G401.6 (cell line): ENCODE measurements around the gene PITPNM3.
"Not testable (repeated sequence)": the region's sequence is repeated elsewhere in the genome, so short reads cannot be mapped to it uniquely, and the experiment has no call there.

Experiments used
- FAIRE-seq: peaks from 2 replicates; lab custom pipeline; 2012; peaks lifted over from hg19 to GRCh38; lab: Jason Lieb, UNC

The PITPNM3 gene

GRCh38 chr17:6556121-6557039 lies at the start of gene PITPNM3:
PITPNM3 (minus strand) TSS chr17:6556555; CDS start chr17:6556406, 149 bp downstream.
- no peak for FAIRE-seq

GRCh38 chr17:6605142-6605541 lies 48.8 kb upstream of the PITPNM3 start:
- FAIRE-seq: no peak

DNA sequence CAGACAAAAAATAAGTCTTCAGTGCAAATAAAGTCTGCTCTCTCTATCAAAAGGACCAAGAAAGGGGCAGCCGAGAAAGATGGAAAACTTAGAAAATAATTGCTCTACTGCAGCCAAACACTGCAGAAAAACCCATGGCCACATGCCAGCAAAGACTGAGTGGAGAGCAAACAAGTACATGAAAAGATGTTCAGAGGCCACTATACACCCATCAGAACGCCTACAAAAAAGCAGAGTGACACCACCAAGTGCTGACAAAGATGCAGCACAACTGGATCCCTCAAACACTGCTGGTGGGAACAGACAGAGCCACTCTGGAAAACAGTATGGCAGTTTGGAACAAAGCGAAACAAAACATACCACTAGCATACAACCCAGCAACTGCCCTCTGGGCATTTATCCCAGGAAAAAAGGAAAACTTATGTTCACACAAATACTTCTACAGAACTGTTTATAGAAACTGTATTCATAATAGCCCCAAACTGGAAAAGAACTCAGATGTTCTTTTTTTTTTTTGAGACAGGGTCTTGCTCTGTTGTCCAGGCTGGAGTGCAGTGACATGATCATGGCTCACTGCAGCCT lies 47.5 kb upstream of the PITPNM3 start:
- no peak for FAIRE-seq

DNA sequence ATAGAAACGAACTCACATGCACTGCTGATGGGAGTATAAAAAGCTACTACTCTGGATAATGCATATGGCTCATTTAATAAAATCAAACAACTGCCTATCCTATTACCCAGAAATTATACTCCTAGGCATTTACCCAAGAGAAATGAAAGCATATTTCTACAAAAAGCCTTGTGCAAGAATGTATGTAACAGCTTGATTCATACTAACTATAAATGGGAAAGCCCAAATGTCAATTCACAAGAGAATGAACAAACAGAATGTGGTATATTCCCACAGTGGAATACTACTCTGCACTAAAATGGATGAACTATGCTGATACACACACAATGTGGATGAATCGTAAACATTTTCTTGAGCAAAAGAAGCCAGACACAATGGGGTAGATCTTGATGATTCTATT lies 45.8 kb upstream of the PITPNM3 start:
- FAIRE-seq: no peak

DNA sequence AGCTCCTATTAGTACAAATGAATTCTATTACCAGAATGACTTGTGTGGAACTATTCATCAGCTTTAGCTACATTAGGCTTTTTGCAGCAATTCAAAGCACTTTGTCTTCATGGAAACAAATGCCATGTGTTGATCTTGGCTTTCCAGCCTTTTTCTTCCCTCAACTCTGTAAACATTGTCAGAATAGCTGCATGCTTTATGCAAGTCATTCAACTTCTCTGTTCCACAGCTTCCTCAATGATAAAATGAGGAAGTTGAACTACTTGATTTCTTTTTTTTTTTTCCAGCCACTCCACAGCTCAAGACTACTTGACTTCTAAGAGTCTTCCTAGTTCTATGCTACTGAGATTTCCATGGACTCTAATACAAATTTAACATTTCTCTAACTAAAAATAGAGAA lies 43.0 kb upstream of the PITPNM3 start:
- FAIRE-seq: no peak

DNA sequence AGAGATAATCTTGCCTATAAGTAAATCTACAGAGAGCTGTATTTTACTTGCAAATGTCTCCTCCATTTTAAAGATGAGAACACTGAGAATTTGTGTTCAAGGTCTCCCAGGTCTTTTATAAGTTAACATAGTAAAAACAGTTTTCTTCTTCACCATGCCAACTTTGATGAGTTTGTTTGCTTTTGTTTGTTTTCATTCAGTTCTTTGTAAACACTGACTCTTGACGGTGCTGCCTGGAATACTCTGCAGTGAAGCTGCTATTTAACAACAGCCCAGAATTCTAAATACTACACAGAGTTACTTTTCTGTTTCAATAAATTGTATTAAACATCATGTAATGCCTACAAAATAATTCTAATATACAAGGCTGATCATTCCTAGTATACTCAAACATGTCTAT lies 41.4 kb upstream of the PITPNM3 start:
- FAIRE-seq: no peak

DNA sequence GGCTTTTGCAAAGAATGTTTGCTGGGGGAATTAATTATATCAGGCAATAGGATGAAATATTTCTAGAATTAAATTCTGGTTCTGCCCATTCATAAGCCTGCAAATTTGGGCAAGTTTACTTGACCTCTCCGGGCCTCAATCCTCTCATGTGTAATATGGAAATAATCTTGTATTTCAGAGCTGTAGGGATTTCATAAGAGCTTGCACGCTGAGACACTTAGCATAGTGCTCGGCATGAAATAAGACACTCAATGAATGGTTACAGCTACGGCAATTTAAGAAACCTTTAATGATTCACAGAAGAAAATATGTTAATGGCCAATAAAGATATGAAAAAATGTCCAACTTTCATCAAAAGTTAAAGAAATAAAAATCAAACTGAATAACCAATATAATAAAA lies 40.6 kb upstream of the PITPNM3 start:
- FAIRE-seq: no peak

DNA sequence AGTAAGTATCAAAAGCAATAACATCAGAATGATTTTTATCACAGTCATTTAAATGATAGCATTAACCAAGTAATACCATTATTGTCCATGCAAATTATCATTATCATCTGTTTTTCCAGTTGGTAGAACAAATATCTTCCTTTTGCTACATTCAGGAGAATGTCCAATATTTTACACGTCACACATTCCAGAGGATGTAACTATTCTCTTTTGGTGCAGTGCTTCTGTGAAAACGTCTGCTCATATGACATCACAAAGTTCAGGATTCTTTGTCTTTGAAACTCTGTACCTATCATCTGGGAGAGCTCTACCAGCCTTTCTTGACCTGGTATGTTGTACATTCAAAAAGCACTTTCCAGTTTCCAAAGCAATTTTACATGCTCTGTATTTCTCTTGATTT lies 40.2 kb upstream of the PITPNM3 start:
- no peak for FAIRE-seq

DNA sequence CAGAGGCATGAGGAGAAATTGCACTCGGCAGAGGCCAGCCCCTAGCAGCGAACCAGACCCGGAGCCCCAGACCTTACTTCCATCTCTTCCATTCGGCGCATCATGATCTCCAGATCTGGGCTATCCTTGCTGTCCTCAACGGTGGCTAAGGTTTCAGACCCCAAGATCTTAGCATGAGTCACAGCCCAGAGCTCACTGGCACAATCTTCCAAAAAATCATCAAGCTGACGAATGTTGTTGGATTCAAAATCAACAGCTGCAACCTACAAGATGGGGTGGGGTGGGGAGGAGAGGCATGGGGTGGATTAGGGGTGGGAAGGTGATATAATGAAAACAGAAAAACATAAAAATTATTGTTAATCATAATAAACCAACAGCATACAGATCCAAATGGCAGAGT lies 39.7 kb upstream of the PITPNM3 start:
- no peak for FAIRE-seq

DNA sequence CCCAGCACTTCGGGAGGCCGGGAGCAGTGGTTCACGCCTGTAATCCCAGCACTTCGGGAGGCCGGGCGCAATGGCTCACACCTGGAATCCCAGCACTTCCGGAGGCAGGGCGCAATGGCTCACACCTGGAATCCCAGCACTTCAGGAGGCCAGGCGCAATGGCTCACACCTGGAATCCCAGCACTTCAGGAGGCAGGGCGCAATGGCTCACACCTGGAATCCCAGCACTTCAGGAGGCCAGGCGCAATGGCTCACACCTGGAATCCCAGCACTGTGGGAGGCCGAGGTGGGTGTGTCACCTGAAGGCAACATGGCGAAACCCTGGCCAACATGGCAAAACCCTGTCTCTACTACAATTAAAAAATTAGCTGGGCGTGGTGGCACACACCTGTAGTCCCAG lies 37.0 kb upstream of the PITPNM3 start:
- FAIRE-seq: not testable (repeated sequence)

GRCh38 chr17:6592173-6592572 lies 35.8 kb upstream of the PITPNM3 start:
- FAIRE-seq: no peak

DNA sequence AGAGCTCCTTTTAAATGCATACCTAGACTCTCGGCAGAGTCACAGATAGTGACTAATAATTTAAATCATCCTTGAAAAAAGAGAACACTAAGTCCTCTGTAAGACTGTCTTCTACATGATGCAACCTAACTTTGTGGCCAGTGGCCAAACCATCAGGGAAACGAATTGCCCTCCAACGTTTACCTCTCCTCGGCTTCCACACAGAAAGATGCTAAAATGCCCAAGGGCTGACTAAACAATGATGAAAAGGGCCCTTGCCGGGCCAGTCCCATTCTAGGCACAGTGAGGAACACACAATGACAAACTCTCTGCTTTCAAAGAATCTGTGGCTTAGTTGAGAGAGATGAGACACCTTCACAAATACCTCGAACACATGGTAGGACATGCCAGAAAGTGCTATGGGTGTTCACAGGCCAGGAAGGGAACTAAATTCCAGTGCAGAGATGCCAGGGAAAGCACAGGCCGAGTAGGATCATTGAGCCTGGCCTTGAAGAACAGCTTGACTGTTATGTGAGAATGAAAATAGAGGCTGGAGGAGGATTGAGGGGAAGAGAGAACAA lies 35.3 kb upstream of the PITPNM3 start:
- FAIRE-seq: no peak

DNA sequence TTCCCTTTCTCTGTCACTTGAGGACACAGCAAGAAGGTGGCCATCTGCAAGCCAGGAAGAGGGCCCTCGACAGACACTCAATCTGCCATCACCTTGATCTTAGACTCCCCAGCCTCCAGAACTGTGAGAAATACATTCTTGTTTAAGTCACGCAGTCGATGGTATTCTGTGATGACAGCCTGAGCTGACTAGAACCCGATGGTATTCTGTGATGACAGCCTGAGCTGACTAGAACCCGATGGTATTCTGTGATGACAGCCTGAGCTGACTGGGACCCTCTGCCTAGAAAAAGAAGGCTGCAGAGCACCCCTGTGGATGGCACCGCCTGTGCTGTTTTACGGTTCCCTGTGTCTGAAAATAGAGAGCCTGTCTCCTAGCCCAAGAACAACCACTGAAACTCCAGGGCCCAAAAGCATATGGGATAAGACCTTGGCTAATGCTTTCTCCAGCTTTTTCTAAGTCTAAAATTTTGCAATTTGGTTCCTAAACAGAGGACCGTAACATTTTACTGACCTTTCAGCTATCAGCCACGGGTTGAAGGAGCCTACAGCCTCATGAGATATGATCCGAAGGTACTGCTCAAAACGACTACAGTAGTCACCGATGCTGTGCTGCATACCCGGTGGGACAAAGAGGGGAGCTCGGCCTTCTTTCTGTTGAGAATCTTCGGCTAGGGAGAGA lies 33.1 kb upstream of the PITPNM3 start:
- FAIRE-seq: no peak

- FAIRE-seq: no peak
These were observed 31.8 kb upstream of the PITPNM3 start for GRCh38 chr17:6588165-6588564.

- no peak for FAIRE-seq
These were observed 31.0 kb upstream of the PITPNM3 start for GRCh38 chr17:6587310-6587709.

- FAIRE-seq: no peak
These were observed 27.1 kb upstream of the PITPNM3 start for GRCh38 chr17:6583411-6583810.

DNA sequence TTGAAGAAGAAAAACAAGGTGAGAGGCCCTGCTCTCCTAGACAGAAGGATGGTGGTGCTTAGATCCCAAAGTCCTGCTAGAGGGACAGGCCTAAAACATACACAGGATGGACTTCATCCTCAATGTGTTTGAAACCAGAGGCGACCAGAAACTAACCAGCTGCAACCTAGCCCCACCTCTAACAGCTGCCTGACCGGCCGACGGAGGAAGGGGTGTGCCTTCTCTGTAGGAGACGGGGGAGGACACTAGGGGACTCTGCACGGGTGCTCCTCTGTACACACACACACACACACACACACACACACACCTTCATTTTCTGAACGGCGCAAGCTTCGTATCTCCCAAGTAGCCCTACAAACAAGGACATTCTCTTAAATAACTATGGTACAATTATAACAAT lies 24.3 kb upstream of the PITPNM3 start:
- no peak for FAIRE-seq

DNA sequence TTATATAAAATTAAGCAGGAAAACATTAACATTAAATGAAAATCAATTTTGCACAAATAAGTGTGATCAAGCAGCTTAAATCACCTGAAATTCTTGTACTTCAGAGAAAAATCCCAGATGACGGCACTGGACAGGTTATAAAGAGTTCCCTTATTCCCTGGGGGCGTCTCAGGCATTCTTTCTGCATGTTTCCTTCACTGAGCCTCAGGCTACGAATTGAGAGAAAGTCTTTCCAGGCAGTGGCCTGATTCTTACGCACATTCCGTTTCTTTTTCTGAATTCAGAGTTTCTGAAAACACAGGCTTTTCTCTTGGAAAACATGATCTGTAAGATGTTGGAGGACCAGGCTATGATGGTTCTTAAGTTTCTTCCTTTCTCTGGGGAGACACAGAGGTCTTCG lies 22.1 kb upstream of the PITPNM3 start:
- no peak for FAIRE-seq

- FAIRE-seq: no peak
These were observed 21.4 kb upstream of the PITPNM3 start for GRCh38 chr17:6577686-6578263.

- FAIRE-seq: no peak
These were observed 19.9 kb upstream of the PITPNM3 start for GRCh38 chr17:6576038-6576785.

GRCh38 chr17:6575596-6575988 lies 19.2 kb upstream of the PITPNM3 start:
- FAIRE-seq: no peak
